Posterior vena cava (tissue), 2 donors: Measurements from ENCODE around the gene SOWAHC. TPM values are rescaled to one million over a fixed set of nuclear protein-coding genes. Genes with fewer than 3 reads are reported as not detected.

Experiments
- total RNA-seq, 2 donors: library from RNA; stranded (reverse); fragmentation: NEBNext Ultra II Directional; extraction: Animal tissue kit (Norgen Biotek cat#: 25700); gene quantifications; one replicate each; pipeline ENCODE4 v1.2.1, GENCODE V29; 2021
- donor health status: DM: yes; HTN: yes; CAD: no.
- donor health status: DM: yes; HTN: yes; CAD: no.

SOWAHC gene
- total RNA-seq, 2 donors from 2014 or later: 8.8 to 12.2 TPM

Other genes starting within 250 kb of the SOWAHC start
- gene SEPTIN10, start 398 bp upstream of the SOWAHC start, total RNA-seq: 100 to 1,000 TPM in 1 of 2 donors, 10 to 100 TPM in 1; 88.3 to 115 TPM
- gene RGPD5, start 179.9 kb downstream of the SOWAHC start, total RNA-seq: 10 to 100 TPM; 53.6 to 81.6 TPM